NCI-H1048 (cell line): ENCODE results near the gene ME1.
A peak's percentile ranks its signal among the peaks of the same experiment; 100 is the strongest.
"Not testable (repeated sequence)": the region's sequence is repeated elsewhere in the genome, so short reads cannot be mapped to it uniquely, and the experiment has no call there.

Experiments used
- DNase-seq: peaks from one replicate; lab custom pipeline; 2025; lab: John Stamatoyannopoulos, UW

ME1 gene

GRCh38 chr6:83256719-83257118, 174.1 kb downstream of the ME1 start:
- not testable (repeated sequence) for DNase-seq

GRCh38 chr6:83252719-83253118, 178.1 kb downstream of the ME1 start:
- DNase-seq, result no peak

GRCh38 chr6:83250235-83250634, 180.6 kb downstream of the ME1 start:
- DNase-seq, result no peak

- DNase-seq, result no peak
Measured at GRCh38 chr6:83247471-83247870, 183.4 kb downstream of the ME1 start.

- no peak for DNase-seq
Measured at GRCh38 chr6:83231146-83231545, 199.7 kb downstream of the ME1 start.

- DNase-seq, result no peak
Measured at GRCh38 chr6:83226517-83226916, 204.3 kb downstream of the ME1 start.

- DNase-seq, result peak; percentile 2
Measured at GRCh38 chr6:83221889-83222479, 208.9 kb downstream of the ME1 start.

GRCh38 chr6:83221276-83221675, 209.6 kb downstream of the ME1 start:
- no peak for DNase-seq

- DNase-seq, result no peak
Measured at GRCh38 chr6:83220121-83220520, 210.7 kb downstream of the ME1 start.

GRCh38 chr6:83218646-83219045, 212.2 kb downstream of the ME1 start:
- DNase-seq, result no peak

GRCh38 chr6:83216806-83217205, 214.0 kb downstream of the ME1 start:
- no peak for DNase-seq

- DNase-seq, result peak; percentile 10
Measured at GRCh38 chr6:83215131-83216047, 215.5 kb downstream of the ME1 start.

- no peak for DNase-seq
Measured at GRCh38 chr6:83202031-83202430, 228.8 kb downstream of the ME1 start.

- no peak for DNase-seq
Measured at GRCh38 chr6:83199863-83200225, 231.0 kb downstream of the ME1 start.

GRCh38 chr6:83199173-83199862, 231.5 kb downstream of the ME1 start:
- no peak for DNase-seq

GRCh38 chr6:83198486-83199172, 232.2 kb downstream of the ME1 start:
- no peak for DNase-seq

GRCh38 chr6:83193747-83194566, 236.9 kb downstream of the ME1 start:
- no peak for DNase-seq

- DNase-seq, result peak; percentile 54
Measured at GRCh38 chr6:83192871-83193746, 237.7 kb downstream of the ME1 start, which contains the start of the genes PGM3 and RWDD2A. Gene PGM3 (minus strand): TSS chr6:83193265. CDS start chr6:83191012, 2,253 bp downstream. Gene RWDD2A (plus strand): TSS chr6:83193357. CDS start chr6:83194452, 1,095 bp downstream.

- DNase-seq, result no peak
Measured at GRCh38 chr6:83192456-83192855, 238.4 kb downstream of the ME1 start.

GRCh38 chr6:83191974-83192373, 238.9 kb downstream of the ME1 start:
- not testable (repeated sequence) for DNase-seq
